Smooth muscle cell (in vitro differentiated cells): ENCODE data around the gene TEX38. TPM values are rescaled to one million over a fixed set of nuclear protein-coding genes. Genes with fewer than 3 reads are reported as not detected.

Experiments used
- DNase-seq: peaks from one replicate; lab custom pipeline; 2025; ENCODE audit not compliant: unreplicated experiment; lab: John Stamatoyannopoulos, UW
- H2AFZ ChIP-seq: fragments of 200-600 bp; sonication (generic); 2 replicates; pipeline ENCODE4 v1.6.0; 2016; ENCODE audit warnings: antibody characterized with exemption, low read depth, mild to moderate bottlenecking
- H3F3A ChIP-seq: fragments of 200-600 bp; sonication (generic); 2 replicates; pipeline ENCODE4 v1.6.0; 2017; ENCODE audit warnings: antibody characterized with exemption, low read depth
- H3K27ac ChIP-seq: fragments of 200-600 bp; sonication (generic); 2 replicates; pipeline ENCODE4 v1.5.1; 2016; ENCODE audit warnings: low read depth, mild to moderate bottlenecking
- H3K27me3 ChIP-seq: fragments of 200-600 bp; sonication (generic); 2 replicates; pipeline ENCODE4 v1.6.1; 2016; ENCODE audit warnings: low read depth, mild to moderate bottlenecking
- H3K36me3 ChIP-seq: fragments of 200-600 bp; sonication (generic); 2 replicates; pipeline ENCODE4 v1.5.1; 2016; ENCODE audit warnings: low read depth
- H3K4me1 ChIP-seq: fragments of 200-600 bp; sonication (generic); 2 replicates; pipeline ENCODE4 v1.5.1; 2016; ENCODE audit warnings: low read depth
- H3K4me2 ChIP-seq: fragments of 200-600 bp; sonication (generic); 2 replicates; pipeline ENCODE4 v1.6.0; 2016; ENCODE audit warnings: mild to moderate bottlenecking
- H3K4me3 ChIP-seq: fragments of 200-600 bp; sonication (generic); 2 replicates; pipeline ENCODE4 v1.5.1; 2016; ENCODE audit warnings: mild to moderate bottlenecking
- H3K79me2 ChIP-seq: fragments of 200-600 bp; sonication (generic); 2 replicates; pipeline ENCODE4 v1.6.0; 2016; ENCODE audit warnings: low read depth, mild to moderate bottlenecking
- H3K9ac ChIP-seq: fragments of 200-600 bp; sonication (generic); 2 replicates; pipeline ENCODE4 v1.6.0; 2016; ENCODE audit warnings: low read depth
- H3K9me3 ChIP-seq: fragments of 200-600 bp; sonication (generic); replicated peaks from 2 replicates; pipeline ENCODE4 v1.5.1; 2016; ENCODE audit warnings: low read depth
- H4K20me1 ChIP-seq: fragments of 200-600 bp; sonication (generic); 2 replicates; pipeline ENCODE4 v1.6.0; 2016; ENCODE audit warnings: low read depth
- WGBS: methylation state at CpG from one replicate; pipeline ENCODE4 v1.1.7; 2016; ENCODE audit warnings: low lambda C conversion rate; 5-methylcytosine and 5-hydroxymethylcytosine counted together
- polyA plus RNA-seq: library from polyadenylated mRNA; unstranded; fragments of >200 nt; fragmentation: Nextera tagmentation; extraction: Ambion mirVana; gene quantifications from 2 replicates; pipeline ENCODE4 v1.2.1, GENCODE V29; 2016
- total RNA-seq: library from RNA; depleted of rRNA; stranded (reverse); fragments of >200 nt; gene quantifications from 2 replicates; pipeline ENCODE4 v1.2.3, GENCODE V29; 2014
- TF ChIP-seq, protein P1 (sequence below): fragments of 200-600 bp; sonication (generic); IDR thresholded peaks from 2 replicates; pipeline ENCODE4 v1.5.1; 2017; ENCODE audit warnings: borderline replicate concordance, mild to moderate bottlenecking, antibody characterized with exemption; ENCODE audit not compliant: insufficient read depth, poor library complexity, severe bottlenecking

Gene TEX38
- total RNA-seq (not detected in 2 replicates), polyA plus RNA-seq (0.69 TPM in 1 of 2 replicates, not detected in the other)

DNA sequence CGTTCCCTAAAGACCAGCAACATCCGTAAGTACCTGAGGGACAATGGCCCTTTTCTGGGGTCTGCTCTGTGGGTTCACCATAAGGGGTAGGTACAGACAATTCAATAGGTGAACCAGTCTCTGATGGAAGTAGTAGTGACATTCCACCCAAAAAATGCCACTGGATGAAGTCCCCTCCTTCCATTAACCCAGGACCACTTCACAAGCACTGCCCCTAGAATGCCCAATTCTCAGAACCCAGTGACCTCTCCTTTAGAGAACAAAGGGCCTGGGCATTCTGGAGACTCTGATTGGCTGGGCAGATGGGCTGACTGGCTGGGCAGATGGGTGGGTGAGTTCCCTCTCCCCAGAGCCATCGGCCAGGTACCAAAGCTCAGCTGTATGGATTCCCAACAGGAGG is at the start of gene TEX38:
TEX38 (plus strand) TSS at position 301 of the 400 bp plus-strand sequence; CDS start at position 382, 81 bp downstream.
- TF ChIP-seq, protein P1, sequence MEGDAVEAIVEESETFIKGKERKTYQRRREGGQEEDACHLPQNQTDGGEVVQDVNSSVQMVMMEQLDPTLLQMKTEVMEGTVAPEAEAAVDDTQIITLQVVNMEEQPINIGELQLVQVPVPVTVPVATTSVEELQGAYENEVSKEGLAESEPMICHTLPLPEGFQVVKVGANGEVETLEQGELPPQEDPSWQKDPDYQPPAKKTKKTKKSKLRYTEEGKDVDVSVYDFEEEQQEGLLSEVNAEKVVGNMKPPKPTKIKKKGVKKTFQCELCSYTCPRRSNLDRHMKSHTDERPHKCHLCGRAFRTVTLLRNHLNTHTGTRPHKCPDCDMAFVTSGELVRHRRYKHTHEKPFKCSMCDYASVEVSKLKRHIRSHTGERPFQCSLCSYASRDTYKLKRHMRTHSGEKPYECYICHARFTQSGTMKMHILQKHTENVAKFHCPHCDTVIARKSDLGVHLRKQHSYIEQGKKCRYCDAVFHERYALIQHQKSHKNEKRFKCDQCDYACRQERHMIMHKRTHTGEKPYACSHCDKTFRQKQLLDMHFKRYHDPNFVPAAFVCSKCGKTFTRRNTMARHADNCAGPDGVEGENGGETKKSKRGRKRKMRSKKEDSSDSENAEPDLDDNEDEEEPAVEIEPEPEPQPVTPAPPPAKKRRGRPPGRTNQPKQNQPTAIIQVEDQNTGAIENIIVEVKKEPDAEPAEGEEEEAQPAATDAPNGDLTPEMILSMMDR = no peak
- H3K4me3 ChIP-seq = no peak within 1 kb of the TSS
- H3K4me1 ChIP-seq = peaks cover 14% of the 10 kb centered on the region
- H3K27me3 ChIP-seq = no peaks in the 10 kb centered on the region
- 94% methylated on average over 3 of the region's 3 CpGs for WGBS
- H3K36me3 ChIP-seq = no peaks in the 10 kb centered on the region
- no peak within 1 kb of the TSS for H3K4me2 ChIP-seq
- H4K20me1 ChIP-seq = no peaks in the 10 kb centered on the region
- no peak within 1 kb of the TSS for H3K9ac ChIP-seq
- peaks cover 10% of the 10 kb centered on the region for H3F3A ChIP-seq
- DNase-seq = no peak
- H3K27ac ChIP-seq = no peak within 1 kb of the TSS
- H3K79me2 ChIP-seq = no peaks in the 10 kb centered on the region
- H2AFZ ChIP-seq = no peak within 1 kb of the TSS
- H3K9me3 ChIP-seq = no peaks in the 10 kb centered on the region

DNA sequence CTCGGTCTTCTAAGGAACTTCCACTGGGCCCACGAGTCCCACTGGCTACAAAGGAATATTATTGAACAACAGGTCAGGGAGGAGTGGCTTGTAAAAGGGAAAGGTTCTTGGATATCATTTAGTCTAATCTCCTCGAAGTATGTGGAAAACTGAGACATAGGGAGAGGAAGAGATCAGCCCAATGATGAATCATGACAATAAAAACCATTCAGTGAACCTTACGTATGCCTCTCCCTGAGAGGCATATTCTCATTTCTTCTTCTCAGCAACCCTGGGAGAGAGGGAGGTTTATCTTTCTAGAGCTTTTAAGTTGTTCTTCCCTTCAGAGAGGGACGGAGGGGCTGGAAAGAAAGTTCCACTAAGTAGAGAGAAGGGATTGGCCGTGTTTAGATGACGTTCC is 49.7 kb upstream of the TEX38 start:
- peaks cover 4% of the 10 kb centered on the region for H3K4me1 ChIP-seq
- no peaks in the 10 kb centered on the region for H3K27me3 ChIP-seq
- no peaks in the 10 kb centered on the region for H3K9me3 ChIP-seq
- no peak overlapping the region for H2AFZ ChIP-seq
- peaks cover 6% of the 10 kb centered on the region for H3F3A ChIP-seq
- TF ChIP-seq, protein P1 = no peak
- no peaks in the 10 kb centered on the region for H3K79me2 ChIP-seq
- no peak overlapping the region for H3K4me3 ChIP-seq
- no peak for DNase-seq
- H3K36me3 ChIP-seq = no peaks in the 10 kb centered on the region
- peak overlapping the region; percentile 17 for H3K27ac ChIP-seq
- H3K9ac ChIP-seq = no peak overlapping the region
- H3K4me2 ChIP-seq = no peak overlapping the region
- WGBS = 57% methylated on average over 7 of the region's 7 CpGs
- no peaks in the 10 kb centered on the region for H4K20me1 ChIP-seq

GRCh38 chr1:46622344-46622743 is 49.3 kb upstream of the TEX38 start:
- Histone ChIP-seq H3K79me2 (no peaks in the 10 kb centered on the region), H3K9ac (no peak overlapping the region), H3K9me3 (no peaks in the 10 kb centered on the region), H3K4me2 (no peak overlapping the region), H3K36me3 (no peaks in the 10 kb centered on the region), H2AFZ (no peak overlapping the region), H3K4me1 (peaks cover 4% of the 10 kb centered on the region), H3K27me3 (no peaks in the 10 kb centered on the region), H4K20me1 (no peaks in the 10 kb centered on the region), H3K27ac (peak overlapping the region; percentile 17), H3K4me3 (no peak overlapping the region), H3F3A (peaks cover 6% of the 10 kb centered on the region)
- no peak for DNase-seq
- TF ChIP-seq, protein P1 = no peak
- 62% methylated on average over 3 of the region's 3 CpGs for WGBS
